HL-60 (cell line): ENCODE measurements around the gene LDLRAD1.

Source experiments
- CTCF ChIP-seq: IDR thresholded peaks from one replicate; pipeline ENCODE4 v1.5.1; 2011; ENCODE audit warnings: low read length, control low read depth, inconsistent platforms; ENCODE audit not compliant: insufficient read depth
- GABPA ChIP-seq: IDR thresholded peaks from 2 replicates; pipeline ENCODE4 v1.6.1; 2012; ENCODE audit warnings: low read depth
- REST ChIP-seq: IDR thresholded peaks from 2 replicates; pipeline ENCODE4 v1.6.1; 2012; ENCODE audit warnings: low read depth; ENCODE audit not compliant: insufficient replicate concordance

- TF ChIP-seq CTCF, result no peak
- no peak for TF ChIP-seq REST
- no peak for TF ChIP-seq GABPA
Observed at GRCh38 chr1:54008876-54009275, 9.1 kb downstream of the LDLRAD1 start.
